ENCODE results near the gene EPHB1. TPM values are rescaled to one million over a fixed set of nuclear protein-coding genes. Genes with fewer than 3 reads are reported as not detected.

EPHB1 gene
- total RNA-seq, 1 donor from 2014 or later = 1.6 TPM

- ATAC-seq = no peak
- H3K4me3 ChIP-seq = no peak overlapping the region
- TF ChIP-seq, protein P1, sequence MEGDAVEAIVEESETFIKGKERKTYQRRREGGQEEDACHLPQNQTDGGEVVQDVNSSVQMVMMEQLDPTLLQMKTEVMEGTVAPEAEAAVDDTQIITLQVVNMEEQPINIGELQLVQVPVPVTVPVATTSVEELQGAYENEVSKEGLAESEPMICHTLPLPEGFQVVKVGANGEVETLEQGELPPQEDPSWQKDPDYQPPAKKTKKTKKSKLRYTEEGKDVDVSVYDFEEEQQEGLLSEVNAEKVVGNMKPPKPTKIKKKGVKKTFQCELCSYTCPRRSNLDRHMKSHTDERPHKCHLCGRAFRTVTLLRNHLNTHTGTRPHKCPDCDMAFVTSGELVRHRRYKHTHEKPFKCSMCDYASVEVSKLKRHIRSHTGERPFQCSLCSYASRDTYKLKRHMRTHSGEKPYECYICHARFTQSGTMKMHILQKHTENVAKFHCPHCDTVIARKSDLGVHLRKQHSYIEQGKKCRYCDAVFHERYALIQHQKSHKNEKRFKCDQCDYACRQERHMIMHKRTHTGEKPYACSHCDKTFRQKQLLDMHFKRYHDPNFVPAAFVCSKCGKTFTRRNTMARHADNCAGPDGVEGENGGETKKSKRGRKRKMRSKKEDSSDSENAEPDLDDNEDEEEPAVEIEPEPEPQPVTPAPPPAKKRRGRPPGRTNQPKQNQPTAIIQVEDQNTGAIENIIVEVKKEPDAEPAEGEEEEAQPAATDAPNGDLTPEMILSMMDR (IDR thresholded peaks at IDR 0.05) = no peak
- H3K36me3 ChIP-seq = no peaks in the 10 kb centered on the region
- H3K27me3 ChIP-seq = no peaks in the 10 kb centered on the region
- no peaks in the 10 kb centered on the region for H3K9me3 ChIP-seq
- no peak overlapping the region for H3K27ac ChIP-seq
- no peaks in the 10 kb centered on the region for H3K4me1 ChIP-seq
- no peak for DNase-seq
- intact Hi-C loops (cut with DNase I) = no loop called here
These were observed 59.2 kb downstream of the EPHB1 start for GRCh38 chr3:134854254-134854653.

- H3K4me1 ChIP-seq = no peaks in the 10 kb centered on the region
- TF ChIP-seq, protein P1 (IDR thresholded peaks at IDR 0.05) = no peak
- intact Hi-C loops (cut with DNase I) = no loop called here
- ATAC-seq = no peak
- no peaks in the 10 kb centered on the region for H3K27me3 ChIP-seq
- DNase-seq = no peak
- no peaks in the 10 kb centered on the region for H3K9me3 ChIP-seq
- H3K27ac ChIP-seq = no peak overlapping the region
- no peaks in the 10 kb centered on the region for H3K36me3 ChIP-seq
- no peak overlapping the region for H3K4me3 ChIP-seq
These were observed 62.3 kb downstream of the EPHB1 start for GRCh38 chr3:134857356-134857755.

- Histone ChIP-seq H3K4me3 (no peak overlapping the region), H3K9me3 (no peaks in the 10 kb centered on the region), H3K4me1 (no peaks in the 10 kb centered on the region), H3K36me3 (no peaks in the 10 kb centered on the region), H3K27me3 (no peaks in the 10 kb centered on the region), H3K27ac (no peak overlapping the region)
- no peak for ATAC-seq
- TF ChIP-seq, protein P1 (IDR thresholded peaks at IDR 0.05) = no peak
- no peak for DNase-seq
- intact Hi-C loops (cut with DNase I) = no loop called here
These were observed 62.8 kb downstream of the EPHB1 start for GRCh38 chr3:134857776-134858362.

- Histone ChIP-seq H3K27me3 (no peaks in the 10 kb centered on the region), H3K4me3 (no peak overlapping the region), H3K4me1 (no peaks in the 10 kb centered on the region), H3K36me3 (no peaks in the 10 kb centered on the region), H3K27ac (no peak overlapping the region), H3K9me3 (no peaks in the 10 kb centered on the region)
- no peak for DNase-seq
- ATAC-seq = no peak
- intact Hi-C loops (cut with DNase I) = no loop called here
- TF ChIP-seq, protein P1 (IDR thresholded peaks at IDR 0.05) = no peak
These were observed 63.5 kb downstream of the EPHB1 start for GRCh38 chr3:134858441-134859035.

- H3K4me1 ChIP-seq = no peaks in the 10 kb centered on the region
- intact Hi-C loops (cut with DNase I) = no loop called here
- DNase-seq (no peak), ATAC-seq (no peak)
- no peak overlapping the region for H3K4me3 ChIP-seq
- no peak overlapping the region for H3K27ac ChIP-seq
- TF ChIP-seq, protein P1 (IDR thresholded peaks at IDR 0.05) = no peak
- H3K9me3 ChIP-seq = no peaks in the 10 kb centered on the region
- no peaks in the 10 kb centered on the region for H3K27me3 ChIP-seq
- no peaks in the 10 kb centered on the region for H3K36me3 ChIP-seq
These were observed 64.3 kb downstream of the EPHB1 start for GRCh38 chr3:134859341-134859740.

Measured in upper lobe of right lung (tissue), 1 donor.